ENCODE measurements around the gene ZNF177.

The ZNF177 gene

GRCh38 chr19:9354651-9355050 is 8.2 kb upstream of the ZNF177 start:
- H2AFZ ChIP-seq, result no peak overlapping the region
- H3K27ac ChIP-seq, result no peak overlapping the region
- no peaks in the 10 kb centered on the region for H3K4me1 ChIP-seq
- H3K4me3 ChIP-seq (ENCODE audit: low read depth, low read length), result no peak overlapping the region
- TF ChIP-seq CTCF (IDR thresholded peaks at IDR 0.05), result no peak
- no peak overlapping the region for H3K9ac ChIP-seq
- H3K4me2 ChIP-seq (ENCODE audit: low read length), result no peak overlapping the region
- peaks cover 4% of the 10 kb centered on the region for H3K36me3 ChIP-seq (ENCODE audit: control insufficient read depth, insufficient read depth, low read length)
- H3K9me3 ChIP-seq (ENCODE audit: control insufficient read depth, low read length), result no peaks in the 10 kb centered on the region
- no peaks in the 10 kb centered on the region for H3K27me3 ChIP-seq (ENCODE audit: control insufficient read depth, insufficient read depth, low read length)
- H3K79me2 ChIP-seq, result no peaks in the 10 kb centered on the region

- H3K79me2 ChIP-seq, result no peaks in the 10 kb centered on the region
- no peak overlapping the region for H3K27ac ChIP-seq
- H3K9me3 ChIP-seq (ENCODE audit: control insufficient read depth, low read length), result peaks cover 14% of the 10 kb centered on the region
- H3K4me2 ChIP-seq (ENCODE audit: low read length), result no peak overlapping the region
- no peaks in the 10 kb centered on the region for H3K4me1 ChIP-seq
- no peaks in the 10 kb centered on the region for H3K27me3 ChIP-seq (ENCODE audit: control insufficient read depth, insufficient read depth, low read length)
- no peak for TF ChIP-seq CTCF (IDR thresholded peaks at IDR 0.05)
- no peak overlapping the region for H3K9ac ChIP-seq
- H3K36me3 ChIP-seq (ENCODE audit: control insufficient read depth, insufficient read depth, low read length), result peaks cover 14% of the 10 kb centered on the region
- H2AFZ ChIP-seq, result no peak overlapping the region
- H3K4me3 ChIP-seq (ENCODE audit: low read depth, low read length), result no peak overlapping the region
These were observed 8.2 kb downstream of the ZNF177 start for GRCh38 chr19:9370738-9371619.

- no peak for TF ChIP-seq CTCF (IDR thresholded peaks at IDR 0.05)
- H3K4me2 ChIP-seq (ENCODE audit: low read length), result no peak overlapping the region
- no peak overlapping the region for H2AFZ ChIP-seq
- no peaks in the 10 kb centered on the region for H3K4me1 ChIP-seq
- no peak overlapping the region for H3K9ac ChIP-seq
- peaks cover 68% of the 10 kb centered on the region for H3K36me3 ChIP-seq (ENCODE audit: control insufficient read depth, insufficient read depth, low read length)
- no peak overlapping the region for H3K4me3 ChIP-seq (ENCODE audit: low read depth, low read length)
- H3K27ac ChIP-seq, result no peak overlapping the region
- no peaks in the 10 kb centered on the region for H3K27me3 ChIP-seq (ENCODE audit: control insufficient read depth, insufficient read depth, low read length)
- H3K79me2 ChIP-seq, result no peaks in the 10 kb centered on the region
- H3K9me3 ChIP-seq (ENCODE audit: control insufficient read depth, low read length), result peaks cover 38% of the 10 kb centered on the region
These were observed 18.6 kb downstream of the ZNF177 start for GRCh38 chr19:9381361-9381785.

- Histone ChIP-seq H3K79me2 (no peaks in the 10 kb centered on the region), H3K4me3 (ENCODE audit: low read depth, low read length) (peak overlapping the region; percentile 80), H3K36me3 (ENCODE audit: control insufficient read depth, insufficient read depth, low read length) (no peaks in the 10 kb centered on the region), H2AFZ (peak overlapping the region; percentile 22), H3K27me3 (ENCODE audit: control insufficient read depth, insufficient read depth, low read length) (no peaks in the 10 kb centered on the region), H3K9ac (no peak overlapping the region), H3K9me3 (ENCODE audit: control insufficient read depth, low read length) (no peaks in the 10 kb centered on the region), H3K27ac (no peak overlapping the region), H3K4me2 (ENCODE audit: low read length) (peak overlapping the region; percentile 79), H3K4me1 (no peaks in the 10 kb centered on the region)
- no peak for TF ChIP-seq CTCF (IDR thresholded peaks at IDR 0.05)
These were observed 44.1 kb downstream of the ZNF177 start for GRCh38 chr19:9406798-9407352.

Measured in parathyroid adenoma (tissue), 2 donors.